ENCODE results near the gene RABEP2.

DNA sequence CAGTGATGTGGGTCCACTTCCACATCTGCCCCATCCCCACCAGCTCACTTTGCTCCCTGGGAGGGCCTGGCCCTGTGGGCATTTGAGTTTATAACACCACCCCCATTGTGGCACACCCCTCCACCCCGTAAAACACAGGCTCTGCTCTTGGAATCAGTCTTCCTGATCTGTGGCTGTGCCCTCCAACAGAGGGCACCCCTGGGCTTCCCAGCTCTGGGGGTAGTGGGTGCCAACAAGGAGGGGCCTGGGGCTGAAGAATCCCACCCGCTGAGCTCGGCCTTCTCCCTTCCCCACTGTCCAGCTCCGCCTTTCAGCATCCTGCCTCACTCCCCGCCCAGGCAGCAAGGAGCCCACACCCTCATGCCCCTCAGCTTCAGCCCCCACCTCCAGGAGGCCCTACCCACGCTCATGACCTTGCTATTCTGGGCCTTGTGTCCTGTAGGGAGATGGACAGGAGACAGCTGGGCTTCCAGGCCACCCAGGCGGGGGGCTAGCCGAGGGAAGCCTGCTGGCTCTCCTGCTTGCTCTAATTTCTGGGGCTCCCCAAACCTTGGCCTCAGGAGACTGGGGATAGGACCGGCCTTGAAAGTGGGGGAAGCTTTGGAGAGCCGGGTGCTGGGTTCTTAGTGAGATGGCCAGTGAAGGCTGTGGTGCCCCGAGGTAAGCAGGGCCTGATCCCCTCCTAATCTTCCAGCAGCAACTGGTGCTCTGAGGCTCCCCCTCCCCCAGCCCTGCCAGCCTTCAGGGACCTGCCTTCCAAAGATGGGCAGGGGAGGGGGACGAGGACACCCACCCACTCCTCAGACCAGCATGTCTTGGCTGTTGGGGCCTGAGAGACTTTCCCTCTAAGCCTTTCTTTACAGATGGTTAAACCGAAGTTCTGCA is 49.7 kb downstream of the RABEP2 start:
- TF ChIP-seq, protein P1, sequence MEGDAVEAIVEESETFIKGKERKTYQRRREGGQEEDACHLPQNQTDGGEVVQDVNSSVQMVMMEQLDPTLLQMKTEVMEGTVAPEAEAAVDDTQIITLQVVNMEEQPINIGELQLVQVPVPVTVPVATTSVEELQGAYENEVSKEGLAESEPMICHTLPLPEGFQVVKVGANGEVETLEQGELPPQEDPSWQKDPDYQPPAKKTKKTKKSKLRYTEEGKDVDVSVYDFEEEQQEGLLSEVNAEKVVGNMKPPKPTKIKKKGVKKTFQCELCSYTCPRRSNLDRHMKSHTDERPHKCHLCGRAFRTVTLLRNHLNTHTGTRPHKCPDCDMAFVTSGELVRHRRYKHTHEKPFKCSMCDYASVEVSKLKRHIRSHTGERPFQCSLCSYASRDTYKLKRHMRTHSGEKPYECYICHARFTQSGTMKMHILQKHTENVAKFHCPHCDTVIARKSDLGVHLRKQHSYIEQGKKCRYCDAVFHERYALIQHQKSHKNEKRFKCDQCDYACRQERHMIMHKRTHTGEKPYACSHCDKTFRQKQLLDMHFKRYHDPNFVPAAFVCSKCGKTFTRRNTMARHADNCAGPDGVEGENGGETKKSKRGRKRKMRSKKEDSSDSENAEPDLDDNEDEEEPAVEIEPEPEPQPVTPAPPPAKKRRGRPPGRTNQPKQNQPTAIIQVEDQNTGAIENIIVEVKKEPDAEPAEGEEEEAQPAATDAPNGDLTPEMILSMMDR (IDR thresholded peaks at IDR 0.05), result no peak
- no peak for TF ChIP-seq ZFX (IDR thresholded peaks at IDR 0.05; ENCODE audit: borderline replicate concordance)
